HepG2 (cell line): Measurements from ENCODE around the gene KANTR. TPM values are rescaled to one million over a fixed set of nuclear protein-coding genes. Genes with fewer than 3 reads are reported as not detected.

Source experiments
- ATAC-seq: fragments of 200-7000 bp; cut with Tn5 transposase; 3 replicates; pipeline ENCODE4 v1.9.1; 2020; ENCODE audit warnings: mild to moderate bottlenecking, moderate library complexity
- BruUV-seq: library from RNA; stranded (reverse); fragments of 400-500 nt; replicated peaks from 2 replicates; lab custom pipeline; 2021; lab: Mats Ljungman, UMichigan
- CTCF ChIA-PET: fragments of 300-600 bp; formaldehyde crosslinking; extraction: SDS; loops from one replicate; lab custom pipeline; 2021; ENCODE audit warnings: low total read pairs, inconsistent platforms, low intra/inter-chr PET ratio; lab: Yijun Ruan, JAX
- POLR2A ChIA-PET: fragments of 350-600 bp; sonication (Branson Sonifier 250); formaldehyde crosslinking; loops from one replicate; lab custom pipeline; 2020; ENCODE audit warnings: antibody characterized with exemption, inconsistent platforms; lab: Yijun Ruan, JAX
- DNase-seq: peaks from one replicate; pipeline ENCODE4 v3.0.0-alpha.2; 2015; ENCODE audit warnings: low spot score
- FAIRE-seq: peaks from 3 replicates; lab custom pipeline; 2011; peaks lifted over from hg19 to GRCh38; lab: Jason Lieb, UNC
- H2AFZ ChIP-seq: one replicate; pipeline ENCODE4 v1.6.1; 2011; ENCODE audit warnings: low read length, inconsistent platforms
- H3K27ac ChIP-seq: fragments of 300-600 bp; 3 replicates; pipeline ENCODE4 v1.8.0; 2011; ENCODE audit warnings: mixed run types, mild to moderate bottlenecking, mixed read lengths, low read length, inconsistent platforms; ENCODE audit not compliant: insufficient read depth; ENCODE audit errors: extremely low read length
- H3K27me3 ChIP-seq, 2 experiments: fragments of 200-600 bp in 1 of 2; 2 replicates in 1 of 2; 3 replicates in 1 of 2; pipeline versions ENCODE4 v1.6.0 to v1.8.0; 2011; ENCODE audit warnings: low read length in 2 of 2, mild to moderate bottlenecking in 2 of 2, moderate library complexity in 2 of 2, inconsistent platforms in 1 of 2; ENCODE audit not compliant: insufficient read depth in 2 of 2, control insufficient read depth in 1 of 2
- H3K36me3 ChIP-seq, 2 experiments: fragments of 200-600 bp in 1 of 2; replicated peaks in 1 of 2; 2 replicates in 1 of 2; 3 replicates in 1 of 2; pipeline versions ENCODE4 v1.5.1 to v1.8.0; 2011; ENCODE audit warnings: low read length in 2 of 2, inconsistent platforms in 1 of 2; ENCODE audit not compliant: insufficient read depth in 2 of 2, control insufficient read depth in 1 of 2
- H3K4me1 ChIP-seq: 2 replicates; pipeline ENCODE4 v1.5.1; 2012; ENCODE audit warnings: low read length, inconsistent platforms; ENCODE audit not compliant: insufficient read depth
- H3K4me2 ChIP-seq: 2 replicates; pipeline ENCODE4 v1.6.0; 2011; ENCODE audit warnings: low read depth, low read length, inconsistent platforms
- H3K4me3 ChIP-seq, 3 experiments: fragments of 200-600 bp in 1 of 3; sonication (generic), shearing (Covaris generic) in 1 of 3; replicated peaks in 1 of 3; 2 replicates each; pipeline ENCODE4 v1.5.1; 2011 to 2016; ENCODE audit warnings: low read length in 3 of 3, inconsistent platforms in 2 of 3, low read depth in 2 of 3, mild to moderate bottlenecking in 2 of 3, control low read depth in 1 of 3, mixed read lengths in 1 of 3; ENCODE audit not compliant: insufficient read depth in 1 of 3
- H3K79me2 ChIP-seq: one replicate; pipeline ENCODE4 v1.6.1; 2011; ENCODE audit warnings: low read length, inconsistent platforms; ENCODE audit not compliant: insufficient read depth
- H3K9ac ChIP-seq: 2 replicates; pipeline ENCODE4 v1.6.0; 2011; ENCODE audit warnings: mild to moderate bottlenecking, low read depth, low read length, inconsistent platforms; ENCODE audit not compliant: insufficient read depth
- H3K9me3 ChIP-seq: 2 replicates; pipeline ENCODE4 v1.5.1; 2012; ENCODE audit warnings: mild to moderate bottlenecking, low read length
- H4K20me1 ChIP-seq: 2 replicates; pipeline ENCODE4 v1.6.0; 2011; ENCODE audit warnings: inconsistent platforms, mild to moderate bottlenecking, low read length, moderate library complexity; ENCODE audit not compliant: insufficient read depth
- AGO2 ChIP-seq: fragments of 200-400 bp; formaldehyde crosslinking; optimal IDR thresholded peaks from 2 replicates; pipeline ENCODE3; 2017; ENCODE audit warnings: mild to moderate bottlenecking, low read depth, low read length, moderate library complexity
- TGIF2 ChIP-seq: IDR thresholded peaks from 2 replicates; pipeline ENCODE4 v1.6.1; 2016; ENCODE audit warnings: control low read depth, missing compliant biosample characterization
- ZNF280D ChIP-seq: sonication (generic); formaldehyde crosslinking; IDR thresholded peaks from 2 replicates; pipeline ENCODE4 v1.5.1; 2020; ENCODE audit warnings: mild to moderate bottlenecking, missing genetic modification reagents
- WGBS: methylation state at CpG from one replicate; pipeline ENCODE4 v1.1.6; 2017; ENCODE audit warnings: low lambda C conversion rate; 5-methylcytosine and 5-hydroxymethylcytosine counted together
- in situ Hi-C: cut with HindIII; loops from 2 replicates; pipeline ENCODE4 v1.10.0; 2017; ENCODE audit warnings: low pct_unique_long_range_greater_than_20kb; ENCODE audit not compliant: extremely low pct_ligation_motif_present
- intact Hi-C: fragments of 100-400 bp; cut with micrococcal nuclease; formaldehyde crosslinking; loops from one replicate; pipeline ENCODE4 v1.10.0; 2022; ENCODE audit not compliant: unreplicated experiment
- polyA plus RNA-seq, 8 experiments: library from polyadenylated mRNA; depleted of rRNA in 3 of 8; stranded (reverse) in 7 of 8; unstranded in 1 of 8; fragments of >200 nt; fragmentation: Illumina TruSeq in 4 of 8; extraction: Trizol in 4 of 8; gene quantifications; 2 replicates each; pipeline versions ENCODE4 v1.2.1 to v1.2.3, GENCODE V29; 2011 to 2016; ENCODE audit warnings: low read depth in 4 of 8, missing spikeins in 1 of 8, mixed read lengths in 1 of 8; ENCODE audit not compliant: insufficient read depth in 1 of 8
- total RNA-seq, 5 experiments: library from RNA; depleted of rRNA; stranded (reverse); fragments of >200 nt; fragmentation: Illumina TruSeq; extraction: Trizol; gene quantifications; 2 replicates each; pipeline ENCODE4 v1.2.3, GENCODE V29; 2016; ENCODE audit warnings: low read depth in 1 of 5

The KANTR gene
- total and polyA plus RNA-seq, 2 of the 13 experiments (the other 11 are each of a cell fraction or from before 2014, with no cell fraction given), result 4.4 to 9.0 TPM

DNA sequence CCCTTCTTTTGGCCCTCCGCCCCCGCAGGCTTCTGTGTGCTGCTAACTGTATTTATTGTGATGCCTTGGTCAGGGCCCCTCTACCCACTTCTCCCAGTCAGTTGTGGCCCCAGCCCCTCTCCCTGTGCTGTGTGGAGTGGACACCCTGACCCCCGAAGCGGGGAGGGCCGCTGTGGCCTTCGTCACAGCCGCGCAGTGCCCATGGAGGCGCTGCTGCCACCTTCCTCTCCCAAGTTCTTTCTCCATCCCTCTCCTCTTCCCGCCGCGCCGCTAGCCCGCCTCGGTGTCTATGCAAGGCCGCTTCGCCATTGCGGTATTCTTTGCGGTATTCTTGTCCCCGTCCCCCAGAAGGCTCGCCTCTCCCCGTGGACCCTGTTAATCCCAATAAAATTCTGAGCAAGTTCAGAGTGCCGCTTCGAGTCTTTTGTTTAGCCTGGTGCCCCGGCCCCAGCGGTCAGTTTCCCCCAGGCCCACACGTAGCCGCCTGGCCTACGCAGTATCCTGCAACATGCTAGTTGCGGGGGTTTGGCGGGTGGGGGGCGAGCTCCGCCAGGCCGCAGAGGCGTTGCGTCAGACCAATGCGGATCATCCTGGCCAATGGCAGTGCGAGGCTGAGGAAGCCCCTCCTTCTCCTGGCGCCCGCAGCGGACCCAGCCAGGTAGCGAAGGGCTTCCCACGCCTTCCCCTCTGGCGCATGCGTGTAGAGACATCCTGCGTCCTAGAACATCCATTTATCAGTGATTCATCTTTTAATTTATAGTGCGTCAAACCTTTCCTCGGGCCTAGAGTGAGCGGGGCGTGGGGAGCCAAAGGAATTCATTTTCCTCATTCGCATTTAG lies 5.6 kb upstream of the KANTR start:
- H3K4me1 ChIP-seq, result peaks cover 9% of the 10 kb centered on the region; the same call in 1 of the 2 replicates
- BruUV-seq, result no TSS peak
- peaks cover 4 to 5% of the 10 kb centered on the region in 2 experiments; a peak in 2 of 5 replicates for H3K36me3 ChIP-seq
- intact Hi-C loops, result no loop called here
- ATAC-seq (no peak), FAIRE-seq (no peak), DNase-seq (no peak)
- peak; percentile 34 for TF ChIP-seq AGO2
- TF ChIP-seq ZNF280D, result no peak
- TF ChIP-seq TGIF2, result no peak
- peaks cover 2% of the 10 kb centered on the region for H3K79me2 ChIP-seq
- no peak overlapping the region for H3K9ac ChIP-seq
- CTCF ChIA-PET, result no interaction called here
- 98% methylated on average over 42 of the region's 51 CpGs for WGBS
- in situ Hi-C loops, result no loop called here
- no peaks in the 10 kb centered on the region for H3K27me3 ChIP-seq
- H3K4me3 ChIP-seq, result no peak overlapping the region
- no peaks in the 10 kb centered on the region for H4K20me1 ChIP-seq
- no peak overlapping the region for H3K4me2 ChIP-seq
- no peak overlapping the region for H3K27ac ChIP-seq
- POLR2A ChIA-PET, result no interaction called here
- no peak overlapping the region for H2AFZ ChIP-seq
- H3K9me3 ChIP-seq, result no peaks in the 10 kb centered on the region
